GM23248 (cell line): ENCODE results near the gene ENTHD1.

Experiments used
- EZH2 ChIP-seq: fragments of 200-600 bp; sonication (generic); IDR thresholded peaks from 2 replicates; pipeline ENCODE4 v1.6.1; 2018; ENCODE audit warnings: antibody characterized with exemption, mild to moderate bottlenecking; ENCODE audit not compliant: insufficient read depth, poor library complexity, severe bottlenecking
- EZH2phosphoT487 ChIP-seq: fragments of 200-600 bp; sonication (generic); IDR thresholded peaks from 2 replicates; pipeline ENCODE4 v1.6.1; 2018; ENCODE audit warnings: antibody characterized with exemption, moderate library complexity, mild to moderate bottlenecking, low read depth; ENCODE audit not compliant: insufficient read depth

- TF ChIP-seq EZH2, result no peak
- TF ChIP-seq EZH2phosphoT487, result no peak
These were observed 195.7 kb downstream of the ENTHD1 start for GRCh38 chr22:39697790-39698430.
